ENCODE data around the gene CTCF.

- TF ChIP-seq TARDBP (IDR thresholded peaks at IDR 0.05): no peak
- TF ChIP-seq BHLHE40 (IDR thresholded peaks at IDR 0.05; ENCODE audit: borderline replicate concordance): no peak
- no peak for TF ChIP-seq FOXM1 (IDR thresholded peaks at IDR 0.05; ENCODE audit: borderline replicate concordance)
- TF ChIP-seq HDGF (IDR thresholded peaks at IDR 0.05; ENCODE audit: borderline replicate concordance): no peak
- TF ChIP-seq SP1 (IDR thresholded peaks at IDR 0.05): no peak
- no peak for TF ChIP-seq FOXK2 (IDR thresholded peaks at IDR 0.05)
- TF ChIP-seq FOXA1 (IDR thresholded peaks at IDR 0.05): no peak
- no peak for TF ChIP-seq PKNOX1 (IDR thresholded peaks at IDR 0.05)
Measured at GRCh38 chr16:67544329-67544841, 17.9 kb upstream of the CTCF start.
